H9 (cell line): Measurements from ENCODE around the gene DUOX2. TPM values are rescaled to one million over a fixed set of nuclear protein-coding genes. Genes with fewer than 3 reads are reported as not detected.

ENCODE experiments used
- DNase-seq: peaks from one replicate; pipeline ENCODE4 v3.0.0-alpha.2; 2017
- H2AFZ ChIP-seq: one replicate; pipeline ENCODE4 v1.6.1; 2013; ENCODE audit warnings: mild to moderate bottlenecking, low read length, control low read depth, moderate library complexity
- H2AK5ac ChIP-seq: 2 replicates; pipeline ENCODE4 v1.6.1; 2013; ENCODE audit warnings: low read length, control low read depth, mixed read lengths; ENCODE audit not compliant: insufficient read length
- H2BK120ac ChIP-seq: one replicate; pipeline ENCODE4 v1.6.1; 2013; ENCODE audit warnings: low read depth, mild to moderate bottlenecking, low read length, control low read depth, inconsistent platforms; ENCODE audit not compliant: poor library complexity, severe bottlenecking
- H2BK12ac ChIP-seq: 2 replicates; pipeline ENCODE4 v1.6.1; 2013; ENCODE audit warnings: low read length, control low read depth, mixed read lengths, low read depth; ENCODE audit not compliant: insufficient read length
- H2BK15ac ChIP-seq: 2 replicates; pipeline ENCODE4 v1.6.1; 2013; ENCODE audit warnings: low read depth, low read length, control low read depth
- H2BK20ac ChIP-seq: one replicate; pipeline ENCODE4 v1.6.1; 2013; ENCODE audit warnings: low read depth, mild to moderate bottlenecking, low read length, control low read depth, inconsistent platforms; ENCODE audit not compliant: poor library complexity, severe bottlenecking
- H2BK5ac ChIP-seq: 2 replicates; pipeline ENCODE4 v1.6.1; 2013; ENCODE audit warnings: low read length, control low read depth, mixed read lengths; ENCODE audit not compliant: insufficient read length
- H3K14ac ChIP-seq: 2 replicates; pipeline ENCODE4 v1.6.1; 2013; ENCODE audit warnings: low read length, control low read depth; ENCODE audit not compliant: insufficient read depth
- H3K18ac ChIP-seq: 2 replicates; pipeline ENCODE4 v1.6.1; 2013; ENCODE audit warnings: low read depth, mild to moderate bottlenecking, mixed read lengths, low read length, control low read depth; ENCODE audit not compliant: insufficient read length
- H3K23ac ChIP-seq: 2 replicates; pipeline ENCODE4 v1.6.1; 2013; ENCODE audit warnings: low read length, control low read depth, mixed read lengths, low read depth; ENCODE audit not compliant: insufficient read length
- H3K23me2 ChIP-seq: 2 replicates; pipeline ENCODE4 v1.6.1; 2013; ENCODE audit warnings: low read depth, mild to moderate bottlenecking, mixed read lengths, low read length, control low read depth; ENCODE audit not compliant: insufficient read length, poor library complexity, severe bottlenecking
- H3K27ac ChIP-seq: 2 replicates; pipeline ENCODE4 v1.5.1; 2013; ENCODE audit warnings: low read length, control low read depth, mixed read lengths, low read depth; ENCODE audit not compliant: insufficient read length
- H3K27me3 ChIP-seq: 2 replicates; pipeline ENCODE4 v1.6.1; 2013; ENCODE audit warnings: low read length, control low read depth, inconsistent platforms; ENCODE audit not compliant: insufficient read depth
- H3K4ac ChIP-seq: 2 replicates; pipeline ENCODE4 v1.6.1; 2013; ENCODE audit warnings: low read depth, mild to moderate bottlenecking, control low read depth, inconsistent platforms, low read length, moderate library complexity
- H3K4me1 ChIP-seq: 2 replicates; pipeline ENCODE4 v1.6.1; 2013; ENCODE audit warnings: low read length, control low read depth, inconsistent platforms; ENCODE audit not compliant: insufficient read depth
- H3K4me2 ChIP-seq: 2 replicates; pipeline ENCODE4 v1.6.1; 2013; ENCODE audit warnings: low read length, control low read depth, mixed read lengths; ENCODE audit not compliant: insufficient read length, insufficient read depth
- H3K56ac ChIP-seq: 2 replicates; pipeline ENCODE4 v1.6.1; 2013; ENCODE audit warnings: low read depth, mild to moderate bottlenecking, mixed read lengths, low read length, control low read depth; ENCODE audit not compliant: insufficient read length
- H3K79me1 ChIP-seq: 2 replicates; pipeline ENCODE4 v1.6.1; 2013; ENCODE audit warnings: low read depth, mild to moderate bottlenecking, moderate library complexity, low read length, control low read depth, inconsistent platforms; ENCODE audit not compliant: insufficient read depth, poor library complexity, severe bottlenecking
- H3K79me2 ChIP-seq: 2 replicates; pipeline ENCODE4 v1.6.1; 2013; ENCODE audit warnings: low read length, control low read depth, inconsistent platforms; ENCODE audit not compliant: insufficient read depth
- H3K9ac ChIP-seq: 2 replicates; pipeline ENCODE4 v1.6.1; 2013; ENCODE audit warnings: low read length, control low read depth, mixed read lengths; ENCODE audit not compliant: insufficient read length; ENCODE audit errors: extremely low read depth
- H3K9me3 ChIP-seq: one replicate; pipeline ENCODE4 v1.6.1; 2013; ENCODE audit warnings: low read depth, low read length, inconsistent platforms; ENCODE audit not compliant: control insufficient read depth
- H3T11ph ChIP-seq: one replicate; pipeline ENCODE4 v1.6.1; 2013; ENCODE audit warnings: mild to moderate bottlenecking, low read length, control low read depth, inconsistent platforms
- H4K20me1 ChIP-seq: one replicate; pipeline ENCODE4 v1.6.1; 2013; ENCODE audit not compliant: control insufficient read depth, insufficient read length, insufficient read depth
- H4K5ac ChIP-seq: 2 replicates; pipeline ENCODE4 v1.6.1; 2013; ENCODE audit warnings: low read depth, mild to moderate bottlenecking, mixed read lengths, low read length, control low read depth; ENCODE audit not compliant: insufficient read length
- H4K8ac ChIP-seq: replicated peaks from 2 replicates; pipeline ENCODE4 v1.6.1; 2013; ENCODE audit warnings: low read length, control low read depth, mixed read lengths, low read depth; ENCODE audit not compliant: insufficient read length
- H4K91ac ChIP-seq: 2 replicates; pipeline ENCODE4 v1.6.1; 2013; ENCODE audit warnings: low read depth, mild to moderate bottlenecking, moderate library complexity, mixed read lengths, low read length, control low read depth; ENCODE audit not compliant: insufficient read length
- H3K27ac Mint-ChIP-seq, 3 experiments: 2 replicates in 2 of 3; 3 replicates in 1 of 3; pipeline ENCODE4 v1.8.0; 2020 to 2021; ENCODE audit warnings: mixed read lengths in 3 of 3, mild to moderate bottlenecking in 1 of 3, moderate library complexity in 1 of 3
- H3K27me3 Mint-ChIP-seq: 2 replicates; pipeline ENCODE4 v1.8.0; 2021; ENCODE audit warnings: low read depth, mild to moderate bottlenecking, moderate library complexity, mixed read lengths
- H3K36me3 Mint-ChIP-seq, 3 experiments: 2 replicates in 2 of 3; 3 replicates in 1 of 3; pipeline ENCODE4 v1.8.0; 2020 to 2021; ENCODE audit warnings: low read depth in 3 of 3, mixed read lengths in 3 of 3; ENCODE audit not compliant: insufficient read depth in 1 of 3
- H3K4me1 Mint-ChIP-seq, 2 experiments: 2 replicates each; pipeline ENCODE4 v1.8.0; 2020; ENCODE audit warnings: mixed read lengths in 2 of 2
- H3K4me3 Mint-ChIP-seq, 2 experiments: 2 replicates in 1 of 2; 3 replicates in 1 of 2; pipeline ENCODE4 v1.8.0; 2020 to 2021; ENCODE audit warnings: mild to moderate bottlenecking in 2 of 2, mixed read lengths in 2 of 2, moderate library complexity in 1 of 2
- H3K9me3 Mint-ChIP-seq, 2 experiments: 2 replicates in 1 of 2; 3 replicates in 1 of 2; pipeline ENCODE4 v1.8.0; 2020; ENCODE audit warnings: mild to moderate bottlenecking in 2 of 2, mixed read lengths in 2 of 2, moderate library complexity in 1 of 2
- CTCF ChIP-seq: fragments of 200-600 bp; sonication (generic); conservative IDR thresholded peaks from 3 replicates; pipeline ENCODE4 v1.8.0; 2021; ENCODE audit warnings: antibody characterized with exemption, mild to moderate bottlenecking
- WGBS: extraction: QIAGEN DNeasy Blood & Tissue Kit; methylation state at CpG from one replicate; pipeline ENCODE4 v1.1.7; 2013; ENCODE audit warnings: missing lambda C conversion rate, low lambda C conversion rate, mixed read lengths; ENCODE audit not compliant: insufficient read length; ENCODE audit errors: extremely low coverage; 5-methylcytosine and 5-hydroxymethylcytosine counted together
- total RNA-seq: library from RNA; stranded (reverse); gene quantifications from 2 replicates; pipeline ENCODE4 v1.2.1, GENCODE V29; 2021

DUOX2 gene
- total RNA-seq, 1 experiment from 2014 or later, result 0.42 TPM

GRCh38 chr15:45102226-45102625, 11.7 kb downstream of the DUOX2 start:
- no peaks in the 10 kb centered on the region for H3K79me2 ChIP-seq
- no peak overlapping the region for H4K91ac ChIP-seq
- no peaks in the 10 kb centered on the region for H4K20me1 ChIP-seq
- H4K8ac ChIP-seq, result no peak overlapping the region
- no peaks in the 10 kb centered on the region for H3K23me2 ChIP-seq
- H2AK5ac ChIP-seq, result no peak overlapping the region
- H2BK12ac ChIP-seq, result no peak overlapping the region
- no peaks in the 10 kb centered on the region for H3K9me3 Mint-ChIP-seq
- no peak overlapping the region for H4K5ac ChIP-seq
- H3K9me3 ChIP-seq, result no peaks in the 10 kb centered on the region
- peak overlapping the region in 1 of 3 experiments; percentile 48; a peak in 1 of 7 replicates for H3K27ac Mint-ChIP-seq
- H2AFZ ChIP-seq, result no peak overlapping the region
- H3K4me1 Mint-ChIP-seq, result peaks cover 20 to 28% of the 10 kb centered on the region in 2 experiments
- H3K36me3 Mint-ChIP-seq, result no peaks in the 10 kb centered on the region; a peak in 1 of 7 replicates
- TF ChIP-seq CTCF, result no peak
- no peak overlapping the region for H3K18ac ChIP-seq
- no peak overlapping the region for H3K23ac ChIP-seq
- H3K14ac ChIP-seq, result no peak overlapping the region; the same call in 1 of the 2 replicates
- DNase-seq, result no peak
- no peak overlapping the region for H3K4ac ChIP-seq
- WGBS, result no CpG with 5 or more reads among the region's 6 CpGs
- H2BK15ac ChIP-seq, result no peak overlapping the region
- H3K56ac ChIP-seq, result no peak overlapping the region
- H2BK5ac ChIP-seq, result no peak overlapping the region
- H3K27ac ChIP-seq, result no peak overlapping the region
- peaks cover 38% of the 10 kb centered on the region for H3K27me3 Mint-ChIP-seq
- H2BK120ac ChIP-seq, result no peak overlapping the region
- H3K4me3 Mint-ChIP-seq, result no peak overlapping the region
- peaks cover 6% of the 10 kb centered on the region; the same call in 1 of the 2 replicates for H3K4me1 ChIP-seq
- H3K79me1 ChIP-seq, result no peaks in the 10 kb centered on the region
- H3T11ph ChIP-seq, result no peak overlapping the region
- no peak overlapping the region for H2BK20ac ChIP-seq
- H3K4me2 ChIP-seq, result no peak overlapping the region
- H3K9ac ChIP-seq, result no peak overlapping the region
- H3K27me3 ChIP-seq, result no peaks in the 10 kb centered on the region; the same call in 1 of the 2 replicates
